ENCODE data around the gene PPP2R1B. TPM values are rescaled to one million over a fixed set of nuclear protein-coding genes. Genes with fewer than 3 reads are reported as not detected.

PPP2R1B gene
- total and polyA plus RNA-seq, 7 donors = 9.0 to 17.8 (median 14.9) TPM

DNA sequence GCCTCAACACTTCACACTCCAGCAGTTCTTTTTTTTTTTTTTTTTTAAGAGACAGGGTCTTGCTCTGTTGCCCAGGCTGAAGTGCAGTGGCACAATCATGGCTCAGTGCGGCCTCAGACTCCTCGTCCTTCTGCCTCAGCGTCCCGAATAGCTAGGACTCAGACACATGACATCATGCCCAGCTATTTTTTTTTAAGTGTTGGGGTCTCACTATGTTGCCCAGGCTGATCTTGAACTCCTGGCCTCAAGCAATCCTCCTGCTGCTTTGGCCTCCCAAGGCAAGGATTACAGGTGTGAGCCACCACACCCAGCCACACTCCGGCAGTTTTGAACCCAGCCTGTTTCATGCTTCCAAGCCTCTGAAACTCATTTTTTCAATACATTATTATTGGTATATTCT lies 3.7 kb downstream of the PPP2R1B start:
- Histone ChIP-seq H3K4me1 (peaks cover 0 to 27% (median 15%) of the 10 kb centered on the region in 4 donors), H3K36me3 (peaks cover 12 to 62% (median 29%) of the 10 kb centered on the region in 4 donors), H3K9me3 (no peaks in the 10 kb centered on the region), H3K4me3 (no peak overlapping the region), H3K27ac (no peak overlapping the region), H3K27me3 (no peaks in the 10 kb centered on the region)
- TF ChIP-seq POLR2AphosphoS5 (IDR thresholded peaks at IDR 0.05) = no peak
- TF ChIP-seq, protein P1, sequence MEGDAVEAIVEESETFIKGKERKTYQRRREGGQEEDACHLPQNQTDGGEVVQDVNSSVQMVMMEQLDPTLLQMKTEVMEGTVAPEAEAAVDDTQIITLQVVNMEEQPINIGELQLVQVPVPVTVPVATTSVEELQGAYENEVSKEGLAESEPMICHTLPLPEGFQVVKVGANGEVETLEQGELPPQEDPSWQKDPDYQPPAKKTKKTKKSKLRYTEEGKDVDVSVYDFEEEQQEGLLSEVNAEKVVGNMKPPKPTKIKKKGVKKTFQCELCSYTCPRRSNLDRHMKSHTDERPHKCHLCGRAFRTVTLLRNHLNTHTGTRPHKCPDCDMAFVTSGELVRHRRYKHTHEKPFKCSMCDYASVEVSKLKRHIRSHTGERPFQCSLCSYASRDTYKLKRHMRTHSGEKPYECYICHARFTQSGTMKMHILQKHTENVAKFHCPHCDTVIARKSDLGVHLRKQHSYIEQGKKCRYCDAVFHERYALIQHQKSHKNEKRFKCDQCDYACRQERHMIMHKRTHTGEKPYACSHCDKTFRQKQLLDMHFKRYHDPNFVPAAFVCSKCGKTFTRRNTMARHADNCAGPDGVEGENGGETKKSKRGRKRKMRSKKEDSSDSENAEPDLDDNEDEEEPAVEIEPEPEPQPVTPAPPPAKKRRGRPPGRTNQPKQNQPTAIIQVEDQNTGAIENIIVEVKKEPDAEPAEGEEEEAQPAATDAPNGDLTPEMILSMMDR (IDR thresholded peaks at IDR 0.05) = no peak
- TF ChIP-seq EP300 (IDR thresholded peaks at IDR 0.05) = no peak
- TF ChIP-seq POLR2A (IDR thresholded peaks at IDR 0.05) = no peak
- WGBS, 2 donors = 97 to 98% methylated on average over 5 of the region's 5 CpGs
- intact Hi-C loops (cut with DNase I) = no loop called here
- DNase-seq = no peak

DNA sequence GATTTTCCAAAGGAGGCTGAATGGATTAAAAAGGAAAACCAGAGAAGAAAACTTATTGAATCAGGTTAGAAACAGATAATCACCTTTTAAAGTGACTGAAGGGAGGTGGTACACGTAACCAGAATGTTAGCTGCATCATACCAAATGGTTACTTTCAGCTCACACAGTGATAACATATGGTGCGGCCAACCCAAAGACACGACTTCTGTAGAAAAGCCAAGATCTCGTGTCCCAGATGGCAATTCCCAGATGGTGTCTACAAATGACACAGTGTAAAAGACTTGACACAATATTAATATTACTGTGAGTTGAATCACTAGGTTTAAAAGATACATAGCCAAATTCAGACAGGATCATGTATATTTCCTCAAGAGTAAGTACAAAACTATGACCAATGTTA lies 5.2 kb downstream of the PPP2R1B start:
- Histone ChIP-seq H3K4me3 (no peak overlapping the region), H3K27ac (no peak overlapping the region), H3K9me3 (no peaks in the 10 kb centered on the region), H3K36me3 (peaks cover 12 to 77% (median 29%) of the 10 kb centered on the region in 4 donors), H3K4me1 (peaks cover 0 to 21% (median 9%) of the 10 kb centered on the region in 4 donors), H3K27me3 (no peaks in the 10 kb centered on the region)
- TF ChIP-seq, protein P1 (IDR thresholded peaks at IDR 0.05) = no peak
- TF ChIP-seq POLR2AphosphoS5 (IDR thresholded peaks at IDR 0.05) (no peak), EP300 (IDR thresholded peaks at IDR 0.05) (no peak), POLR2A (IDR thresholded peaks at IDR 0.05) (no peak)
- intact Hi-C loops (cut with DNase I) = no loop called here
- 91 to 94% methylated on average over 4 of the region's 4 CpGs for WGBS, 2 donors
- DNase-seq = no peak

DNA sequence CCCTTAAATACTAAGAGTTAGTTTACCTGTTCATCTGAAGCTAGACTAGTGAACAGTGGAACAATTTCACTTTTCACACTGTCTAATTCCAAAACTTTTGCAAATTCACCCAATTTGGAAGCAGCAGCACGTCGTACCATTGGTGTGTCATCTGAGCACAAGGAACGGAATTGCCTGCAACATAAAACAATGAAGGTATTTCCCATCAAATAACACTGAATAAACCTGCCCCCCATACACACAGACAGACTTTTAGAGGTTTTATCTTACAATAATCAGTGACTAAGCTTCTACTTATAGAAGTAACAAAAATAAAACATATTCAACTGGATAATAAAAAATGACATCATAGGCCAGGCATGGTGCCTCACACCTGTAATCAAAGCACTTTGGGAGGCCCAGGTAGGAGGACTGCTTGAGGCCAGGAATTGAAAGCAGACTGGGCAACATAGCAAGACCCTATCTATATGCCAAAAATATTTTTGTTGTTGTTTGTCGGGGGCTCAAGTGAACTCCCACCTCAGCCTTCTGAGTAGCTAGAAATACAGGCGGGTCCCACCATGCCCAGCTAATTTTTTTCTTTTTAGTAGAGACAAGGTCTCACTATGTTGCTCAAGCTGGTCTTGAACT lies 6.3 kb downstream of the PPP2R1B start:
- TF ChIP-seq EP300 (IDR thresholded peaks at IDR 0.05) (no peak), POLR2AphosphoS5 (IDR thresholded peaks at IDR 0.05) (no peak), POLR2A (IDR thresholded peaks at IDR 0.05) (no peak)
- TF ChIP-seq, protein P1 (IDR thresholded peaks at IDR 0.05) = no peak
- Histone ChIP-seq H3K27ac (no peak overlapping the region), H3K27me3 (no peaks in the 10 kb centered on the region), H3K9me3 (no peaks in the 10 kb centered on the region), H3K4me1 (peaks cover 0 to 17% (median 8%) of the 10 kb centered on the region in 4 donors), H3K4me3 (no peak overlapping the region), H3K36me3 (peaks cover 12 to 88% (median 33%) of the 10 kb centered on the region in 4 donors)
- DNase-seq = no peak
- 67 to 81% methylated on average over 5 of the region's 5 CpGs for WGBS, 2 donors
- intact Hi-C loops (cut with DNase I) = no loop called here

DNA sequence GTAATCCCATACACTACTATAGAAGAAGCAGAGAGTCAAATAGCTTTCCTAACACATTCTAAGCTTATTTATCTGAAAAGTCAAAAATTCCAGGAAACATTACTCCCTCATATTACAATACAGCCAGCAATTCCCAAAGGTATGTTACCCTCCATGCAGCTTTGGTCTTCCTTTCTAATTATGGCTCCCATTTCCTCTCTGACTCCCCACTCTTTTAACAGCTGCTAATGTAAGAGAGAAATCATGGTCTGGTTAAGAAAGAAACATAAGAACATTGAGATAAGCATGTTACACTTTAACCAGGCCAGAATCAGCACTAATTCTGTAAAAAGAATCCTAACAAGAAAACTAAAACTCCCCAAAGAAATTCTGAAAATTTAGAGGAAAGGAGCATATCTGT lies 6.8 kb downstream of the PPP2R1B start:
- TF ChIP-seq POLR2A (IDR thresholded peaks at IDR 0.05) (no peak), EP300 (IDR thresholded peaks at IDR 0.05) (no peak), POLR2AphosphoS5 (IDR thresholded peaks at IDR 0.05) (no peak)
- TF ChIP-seq, protein P1 (IDR thresholded peaks at IDR 0.05) = no peak
- intact Hi-C loops (cut with DNase I) = no loop called here
- peaks cover 0 to 12% (median 3%) of the 10 kb centered on the region in 4 donors for H3K4me1 ChIP-seq
- H3K9me3 ChIP-seq = no peaks in the 10 kb centered on the region
- H3K4me3 ChIP-seq = no peak overlapping the region
- no peaks in the 10 kb centered on the region for H3K27me3 ChIP-seq
- no peak overlapping the region for H3K27ac ChIP-seq
- no peak for DNase-seq
- H3K36me3 ChIP-seq = peaks cover 12 to 93% (median 37%) of the 10 kb centered on the region in 4 donors

DNA sequence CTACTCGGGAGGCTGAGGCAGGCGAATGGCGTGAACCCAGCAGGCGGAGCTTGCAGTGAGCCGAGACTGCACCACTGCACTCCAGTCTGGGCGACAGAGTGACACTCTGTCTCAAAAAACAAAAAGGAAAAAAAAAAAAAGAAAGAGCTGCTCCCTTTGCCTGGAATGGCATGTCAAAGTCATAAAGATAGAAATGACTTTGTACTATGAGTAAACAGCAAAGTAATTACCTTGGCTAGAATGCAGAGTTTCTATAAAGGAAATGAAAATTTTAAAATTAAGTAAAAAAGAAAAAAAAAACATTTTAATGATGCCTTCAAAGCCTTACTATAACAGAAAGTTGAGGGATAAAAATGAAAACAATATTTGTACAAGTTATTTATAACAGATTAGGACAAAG lies 10.1 kb downstream of the PPP2R1B start:
- 29 to 78% methylated on average over 6 of the region's 6 CpGs for WGBS, 2 donors
- Histone ChIP-seq H3K27me3 (no peaks in the 10 kb centered on the region), H3K9me3 (no peaks in the 10 kb centered on the region), H3K4me3 (no peak overlapping the region), H3K4me1 (no peaks in the 10 kb centered on the region), H3K36me3 (peaks cover 25 to 100% (median 54%) of the 10 kb centered on the region in 4 donors), H3K27ac (no peak overlapping the region)
- intact Hi-C loops (cut with DNase I) = no loop called here
- TF ChIP-seq EP300 (IDR thresholded peaks at IDR 0.05) = no peak
- no peak for TF ChIP-seq POLR2A (IDR thresholded peaks at IDR 0.05)
- TF ChIP-seq POLR2AphosphoS5 (IDR thresholded peaks at IDR 0.05) = no peak
- TF ChIP-seq, protein P1 (IDR thresholded peaks at IDR 0.05) = no peak
- DNase-seq = no peak
